Astrocyte (in vitro differentiated cells and primary cell): ENCODE data around the gene CTIF.

ENCODE experiments used
- EZH2 ChIP-seq: IDR thresholded peaks from 2 replicates; pipeline ENCODE4 v1.6.1; 2012; ENCODE audit warnings: mild to moderate bottlenecking, low read length, inconsistent platforms; ENCODE audit not compliant: insufficient read depth
- TF ChIP-seq, protein P1 (sequence below): IDR thresholded peaks from 2 replicates; pipeline ENCODE4 v1.5.1; 2011; ENCODE audit warnings: low read depth, mild to moderate bottlenecking, inconsistent platforms, low read length, moderate library complexity; ENCODE audit not compliant: insufficient read depth

DNA sequence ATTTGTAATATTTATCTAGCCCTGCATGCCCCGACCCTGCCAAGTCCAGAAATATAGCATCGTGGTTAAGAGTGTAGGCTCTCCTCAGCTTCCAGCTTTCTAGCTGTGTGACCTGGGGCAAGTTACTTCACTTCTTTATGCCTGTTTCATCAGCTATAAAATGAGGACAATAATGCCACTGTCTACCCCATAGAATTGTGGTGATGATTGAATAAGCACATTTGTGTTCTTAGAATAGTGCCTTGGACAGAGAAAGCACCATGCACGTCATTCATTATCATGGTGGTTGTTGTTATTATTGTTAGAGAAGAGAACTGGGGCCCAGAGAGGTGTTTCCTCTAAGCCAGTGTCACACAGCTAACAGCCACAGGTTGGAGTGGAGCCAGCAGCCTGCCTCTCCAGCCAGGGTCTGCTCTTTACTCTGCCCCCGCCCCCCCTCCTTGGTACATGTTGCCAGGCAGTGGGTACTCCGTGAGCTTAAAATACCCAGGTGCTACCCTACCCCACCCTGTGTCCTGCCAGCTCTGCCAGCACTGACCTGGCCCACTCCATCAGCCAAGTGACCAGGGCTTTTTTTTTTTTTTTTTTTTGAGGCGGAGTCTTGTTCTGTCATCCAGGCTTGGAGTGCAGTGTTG lies 202.1 kb downstream of the CTIF start:
- TF ChIP-seq EZH2 = no peak
- TF ChIP-seq, protein P1, sequence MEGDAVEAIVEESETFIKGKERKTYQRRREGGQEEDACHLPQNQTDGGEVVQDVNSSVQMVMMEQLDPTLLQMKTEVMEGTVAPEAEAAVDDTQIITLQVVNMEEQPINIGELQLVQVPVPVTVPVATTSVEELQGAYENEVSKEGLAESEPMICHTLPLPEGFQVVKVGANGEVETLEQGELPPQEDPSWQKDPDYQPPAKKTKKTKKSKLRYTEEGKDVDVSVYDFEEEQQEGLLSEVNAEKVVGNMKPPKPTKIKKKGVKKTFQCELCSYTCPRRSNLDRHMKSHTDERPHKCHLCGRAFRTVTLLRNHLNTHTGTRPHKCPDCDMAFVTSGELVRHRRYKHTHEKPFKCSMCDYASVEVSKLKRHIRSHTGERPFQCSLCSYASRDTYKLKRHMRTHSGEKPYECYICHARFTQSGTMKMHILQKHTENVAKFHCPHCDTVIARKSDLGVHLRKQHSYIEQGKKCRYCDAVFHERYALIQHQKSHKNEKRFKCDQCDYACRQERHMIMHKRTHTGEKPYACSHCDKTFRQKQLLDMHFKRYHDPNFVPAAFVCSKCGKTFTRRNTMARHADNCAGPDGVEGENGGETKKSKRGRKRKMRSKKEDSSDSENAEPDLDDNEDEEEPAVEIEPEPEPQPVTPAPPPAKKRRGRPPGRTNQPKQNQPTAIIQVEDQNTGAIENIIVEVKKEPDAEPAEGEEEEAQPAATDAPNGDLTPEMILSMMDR = no peak
